Brain pericyte (primary cell): ENCODE measurements around the gene NLGN2.

Experiments used
- DNase-seq: peaks from one replicate; pipeline ENCODE4 v3.0.0-alpha.2; 2012; ENCODE audit warnings: low read depth, low spot score

NLGN2 gene

DNA sequence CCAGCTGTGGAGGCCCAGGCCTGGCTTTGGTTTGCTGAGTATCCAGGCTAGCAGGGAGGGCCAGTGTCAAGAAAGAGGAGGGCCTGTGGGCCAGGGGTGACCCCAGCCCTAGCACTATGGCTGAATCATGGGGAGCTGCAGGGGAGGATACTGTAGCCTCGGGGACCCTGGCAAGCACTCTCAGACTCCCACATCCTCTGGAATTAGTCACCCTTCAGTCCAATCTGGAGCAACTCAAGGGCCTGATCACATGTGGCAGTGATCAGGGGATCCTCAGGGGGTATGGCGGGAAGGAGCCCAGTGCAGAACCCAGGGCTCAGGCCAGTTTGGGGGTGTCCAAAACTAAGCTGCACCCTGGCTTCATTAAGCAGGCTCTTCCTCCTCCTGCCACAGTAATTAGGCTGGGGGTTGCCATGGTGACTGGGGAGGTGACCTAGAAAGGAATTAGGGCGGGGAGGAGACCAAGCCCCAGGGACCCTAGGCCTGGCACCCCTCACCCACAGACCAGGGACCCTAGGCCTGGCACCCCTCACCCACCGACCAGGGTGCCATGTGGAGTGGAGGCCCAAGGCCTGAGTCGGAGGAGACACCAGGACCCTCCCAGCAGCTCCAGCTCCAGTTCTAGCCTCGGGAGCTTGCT is 5.8 kb downstream of the NLGN2 start:
- no peak for DNase-seq

- DNase-seq, result no peak
Measured at GRCh38 chr17:7414837-7415236, 7.2 kb downstream of the NLGN2 start.

DNA sequence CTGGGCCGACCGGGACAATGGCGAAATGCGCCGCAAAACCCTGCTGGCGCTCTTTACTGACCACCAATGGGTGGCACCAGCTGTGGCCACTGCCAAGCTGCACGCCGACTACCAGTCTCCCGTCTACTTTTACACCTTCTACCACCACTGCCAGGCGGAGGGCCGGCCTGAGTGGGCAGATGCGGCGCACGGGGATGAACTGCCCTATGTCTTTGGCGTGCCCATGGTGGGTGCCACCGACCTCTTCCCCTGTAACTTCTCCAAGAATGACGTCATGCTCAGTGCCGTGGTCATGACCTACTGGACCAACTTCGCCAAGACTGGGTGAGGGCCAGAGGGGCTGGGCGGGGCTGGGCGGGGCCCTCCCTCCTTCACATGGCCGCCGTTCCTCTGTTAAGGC is 8.1 kb downstream of the NLGN2 start:
- no peak for DNase-seq

DNA sequence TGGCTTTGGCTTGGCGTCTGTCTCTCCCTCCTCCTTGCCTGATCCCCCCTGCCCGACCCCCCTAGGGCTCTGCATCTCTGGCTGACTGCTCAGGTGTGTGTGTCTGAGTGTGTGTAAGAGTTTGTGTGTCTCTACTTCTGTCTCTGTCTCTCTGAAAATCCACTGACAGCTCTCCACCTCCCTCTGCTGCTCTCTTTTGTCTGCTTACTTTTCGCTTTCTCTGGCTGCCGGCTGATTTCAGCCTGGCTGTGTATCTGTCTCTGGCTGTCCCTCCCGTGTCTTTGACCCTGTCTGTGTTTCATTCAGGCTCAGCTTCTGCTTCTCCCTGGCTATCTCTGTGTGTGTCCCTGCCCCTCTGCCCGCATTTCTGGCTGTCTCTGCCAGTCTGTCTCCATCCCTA is 8.7 kb downstream of the NLGN2 start:
- no peak for DNase-seq

- no peak for DNase-seq
Measured at GRCh38 chr17:7417056-7417655, 9.5 kb downstream of the NLGN2 start.

GRCh38 chr17:7418472-7419152 is 11.0 kb downstream of the NLGN2 start:
- no peak for DNase-seq

DNA sequence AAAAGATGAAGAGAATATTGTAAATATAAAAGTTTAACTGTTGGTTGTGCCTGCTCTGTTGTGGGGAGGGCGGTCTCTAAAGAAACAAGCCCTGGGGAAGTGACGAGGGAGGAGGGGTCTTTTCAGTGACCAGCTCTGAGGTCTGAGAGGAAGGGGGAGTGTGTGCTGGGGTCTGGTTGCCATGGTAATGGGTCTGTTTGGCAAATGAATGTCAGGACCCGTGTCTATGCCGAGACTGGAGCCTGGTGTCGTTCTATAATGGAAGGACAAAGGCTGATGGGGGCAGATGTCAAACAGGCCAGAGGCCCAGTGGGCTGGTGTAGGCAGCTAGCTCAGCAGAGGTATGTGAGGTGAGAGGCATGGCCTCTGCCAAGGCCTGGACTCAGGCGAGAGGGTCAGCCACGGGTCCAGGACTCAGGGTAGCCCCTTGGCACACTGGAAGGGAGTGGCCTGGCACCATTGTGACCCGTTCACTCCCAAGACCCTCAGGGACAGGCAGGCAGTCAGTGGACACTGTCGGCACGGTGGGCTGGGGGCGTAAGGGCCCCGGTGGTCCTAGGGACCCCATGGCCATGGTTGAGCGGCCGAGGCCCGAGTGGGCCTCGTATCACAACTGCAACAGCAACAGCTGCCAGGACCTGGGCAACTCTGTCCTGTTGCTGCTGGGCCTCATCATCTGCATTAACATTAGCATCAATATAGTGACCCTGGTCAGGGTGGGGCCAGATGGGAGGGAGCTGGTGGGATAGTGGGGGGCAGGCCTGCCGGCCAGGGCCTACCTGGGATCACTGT is 12.4 kb downstream of the NLGN2 start, which contains the start of gene SPEM1:
SPEM1 (plus strand) TSS at position 506 of the 792 bp plus-strand sequence; CDS start at position 567, 61 bp downstream.
- DNase-seq, result no peak

DNA sequence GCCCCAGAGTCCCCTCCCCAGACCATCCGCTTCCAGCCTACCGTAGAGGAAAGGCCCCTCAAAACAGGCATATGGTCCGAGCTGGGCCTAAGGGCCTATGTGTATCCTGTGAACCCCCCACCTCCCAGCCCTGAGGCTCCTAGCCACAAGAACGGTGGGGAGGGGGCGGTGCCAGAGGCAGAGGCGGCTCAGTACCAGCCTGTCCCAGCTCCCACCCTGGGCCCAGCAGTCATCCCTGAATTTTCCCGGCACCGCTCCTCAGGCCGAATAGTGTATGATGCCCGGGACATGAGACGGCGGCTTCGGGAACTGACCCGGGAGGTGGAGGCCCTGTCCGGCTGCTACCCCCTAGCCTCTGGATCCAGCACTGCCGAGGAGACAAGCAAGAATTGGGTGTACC is 13.5 kb downstream of the NLGN2 start:
- no peak for DNase-seq

DNA sequence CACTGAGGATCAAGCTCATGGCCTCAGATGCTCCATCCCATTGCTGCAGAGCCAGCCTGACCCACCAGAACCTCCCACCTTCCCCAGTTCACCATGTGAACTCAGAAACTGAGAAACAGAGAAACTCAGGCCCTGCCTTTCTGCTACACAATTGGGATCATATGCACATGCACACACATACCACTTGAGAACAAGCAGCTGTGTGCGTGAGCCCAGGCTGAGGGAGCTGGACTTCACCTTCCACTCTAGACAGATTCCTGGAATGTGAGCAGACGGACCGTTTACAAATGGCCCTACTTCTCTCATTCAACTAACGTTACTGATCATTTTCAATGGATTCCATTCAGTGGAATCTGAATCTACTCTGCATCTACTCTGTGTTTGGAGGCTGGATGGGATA is 16.0 kb downstream of the NLGN2 start:
- DNase-seq, result no peak

GRCh38 chr17:7425316-7425715 is 17.7 kb downstream of the NLGN2 start, which contains the start of gene SPEM2:
Gene SPEM2 (plus strand): TSS chr17:7425616. CDS start chr17:7425689, 73 bp downstream.
- DNase-seq, result no peak

GRCh38 chr17:7425756-7426155 is 18.1 kb downstream of the NLGN2 start:
- no peak for DNase-seq

DNA sequence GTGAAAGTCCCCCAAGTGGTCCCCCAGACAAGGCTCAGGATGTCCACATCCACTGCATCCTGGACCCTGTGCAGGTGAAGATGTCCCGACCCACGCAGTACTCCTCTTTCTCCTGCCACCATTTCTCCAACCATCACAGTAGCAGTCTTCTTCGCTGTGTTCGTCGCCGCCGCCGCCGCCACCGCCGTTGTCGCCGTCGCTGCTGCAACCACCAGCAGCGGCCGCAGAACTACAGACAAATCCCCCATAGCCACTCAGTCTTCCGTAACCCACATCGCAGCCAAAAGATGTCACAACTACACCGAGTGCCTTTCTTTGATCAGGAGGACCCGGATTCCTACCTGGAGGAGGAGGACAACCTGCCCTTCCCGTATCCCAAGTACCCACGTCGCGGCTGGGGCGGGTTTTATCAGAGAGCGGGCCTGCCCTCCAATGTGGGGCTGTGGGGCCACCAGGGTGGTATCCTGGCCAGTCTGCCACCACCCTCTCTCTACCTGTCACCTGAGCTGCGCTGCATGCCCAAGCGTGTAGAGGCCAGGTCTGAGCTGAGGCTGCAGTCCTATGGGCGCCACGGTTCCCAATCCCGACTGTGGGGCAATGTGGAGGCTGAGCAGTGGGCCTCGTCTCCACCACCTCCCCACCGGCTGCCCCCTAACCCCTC is 18.7 kb downstream of the NLGN2 start:
- DNase-seq, result no peak

- no peak for DNase-seq
Measured at GRCh38 chr17:7426896-7427489, 19.3 kb downstream of the NLGN2 start.

DNA sequence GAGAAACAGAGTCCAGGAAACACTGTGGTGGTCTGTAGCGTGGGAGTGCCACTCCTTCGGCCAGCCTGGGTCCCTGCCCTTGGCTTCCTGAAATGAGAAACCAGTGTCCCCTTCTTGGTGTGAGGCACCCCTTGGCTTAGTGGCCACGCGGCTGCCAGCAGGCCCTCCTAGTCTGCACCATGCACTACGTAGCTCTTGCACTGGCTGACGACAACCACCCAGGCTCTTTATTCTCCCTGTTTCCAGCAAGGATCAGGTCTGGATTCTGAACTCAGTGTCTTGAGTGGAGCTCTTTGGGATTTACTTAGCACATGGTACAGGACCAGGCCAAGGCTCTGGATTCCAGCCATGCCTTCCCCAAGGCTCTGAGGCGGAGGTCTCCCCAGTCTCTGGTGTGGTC is 19.9 kb downstream of the NLGN2 start:
- no peak for DNase-seq

- no peak for DNase-seq
Measured at GRCh38 chr17:7428557-7428956, 20.9 kb downstream of the NLGN2 start, which contains the start of gene SPEM3. Gene SPEM3 (plus strand): TSS chr17:7428857. CDS start chr17:7428903, 46 bp downstream.

GRCh38 chr17:7429722-7430121 is 22.1 kb downstream of the NLGN2 start:
- DNase-seq, result no peak

DNA sequence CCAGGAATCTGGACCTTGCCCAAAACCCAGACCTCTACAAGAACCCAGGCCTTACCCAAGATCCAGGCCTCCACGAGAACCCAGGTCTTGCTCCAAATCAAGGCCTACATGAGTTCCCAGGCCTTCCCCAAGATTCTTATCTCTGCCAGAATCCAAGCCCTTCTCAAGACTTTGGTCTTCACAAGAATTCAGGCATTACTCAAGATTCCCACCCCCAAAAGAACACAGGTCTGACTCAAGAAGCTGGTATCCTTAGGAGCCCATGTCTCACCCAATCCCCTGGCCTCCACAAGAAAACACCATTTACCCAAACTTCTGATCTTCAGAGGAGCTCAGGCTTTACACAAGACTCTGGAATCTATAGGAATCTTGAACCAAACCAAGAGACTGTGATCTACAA is 23.6 kb downstream of the NLGN2 start:
- DNase-seq, result no peak

DNA sequence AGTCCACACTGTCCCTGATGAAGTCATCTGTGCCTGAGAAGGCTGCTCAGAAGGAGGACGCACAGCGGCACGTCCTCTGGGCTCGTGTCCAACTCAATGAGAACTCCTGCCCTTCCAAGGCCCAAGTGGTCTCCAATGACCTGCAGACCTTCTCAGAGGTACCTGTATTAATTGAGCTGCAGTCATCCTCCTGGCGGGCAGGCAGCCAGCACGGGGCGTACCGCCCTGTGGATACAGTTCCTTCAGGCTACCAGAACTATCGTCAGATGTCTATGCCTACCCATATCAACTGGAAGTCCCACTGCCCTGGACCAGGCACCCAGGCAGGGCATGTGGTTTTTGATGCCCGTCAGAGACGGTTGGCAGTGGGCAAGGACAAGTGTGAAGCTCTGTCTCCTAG is 24.7 kb downstream of the NLGN2 start:
- no peak for DNase-seq

DNA sequence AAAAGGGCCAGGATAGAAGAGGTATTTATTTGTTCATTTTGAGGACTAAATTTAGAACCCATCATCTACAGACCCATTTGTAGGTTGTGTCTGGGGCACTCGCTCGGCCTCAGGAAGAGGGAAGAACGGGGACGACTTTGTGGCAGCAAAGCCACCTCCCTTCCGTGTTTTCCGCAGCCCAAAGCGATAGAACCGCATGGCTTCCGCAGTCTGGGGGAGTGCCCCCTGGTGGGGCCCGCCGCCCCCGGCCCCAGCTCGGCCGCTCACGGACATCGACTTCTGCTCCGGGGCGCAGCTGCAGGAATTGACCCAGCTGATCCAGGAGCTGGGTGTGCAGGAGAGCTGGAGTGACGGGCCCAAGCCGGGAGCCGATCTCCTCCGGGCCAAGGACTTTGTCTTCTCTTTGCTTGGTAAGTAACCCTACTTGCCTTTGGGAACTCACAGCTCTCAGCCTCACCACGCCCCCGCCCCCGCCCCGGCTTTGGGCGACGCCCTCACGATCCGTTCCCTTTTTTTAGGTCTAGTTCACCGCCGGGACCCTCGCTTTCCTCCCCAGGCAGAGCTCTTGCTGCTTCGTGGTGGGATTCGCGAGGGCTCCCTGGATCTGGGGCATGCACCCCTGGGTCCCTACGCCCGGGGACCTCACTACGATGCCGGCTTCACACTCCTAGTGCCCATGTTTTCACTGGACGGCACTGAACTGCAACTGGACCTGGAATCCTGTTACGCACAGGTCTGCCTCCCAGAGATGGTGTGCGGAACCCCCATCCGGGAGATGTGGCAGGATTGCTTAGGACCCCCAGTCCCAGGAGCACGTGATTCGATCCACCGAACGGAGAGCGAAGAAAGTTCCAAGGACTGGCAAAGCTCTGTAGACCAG is 28.3 kb downstream of the NLGN2 start:
- no peak for DNase-seq
